GM21528 (cell line): Measurements from ENCODE around the gene AGBL3.
"Not testable (repeated sequence)": the region's sequence is repeated elsewhere in the genome, so short reads cannot be mapped to it uniquely, and the experiment has no call there.

Source experiments
- ATAC-seq: cut with Tn5 transposase; IDR thresholded peaks from one replicate; pipeline ENCODE4 v1.9.1; 2021; ENCODE audit warnings: mild to moderate bottlenecking, moderate library complexity; ENCODE audit not compliant: unreplicated experiment, low FRiP score

Gene AGBL3

GRCh38 chr7:135164357-135165061, 178.2 kb downstream of the AGBL3 start:
- ATAC-seq = no peak

DNA sequence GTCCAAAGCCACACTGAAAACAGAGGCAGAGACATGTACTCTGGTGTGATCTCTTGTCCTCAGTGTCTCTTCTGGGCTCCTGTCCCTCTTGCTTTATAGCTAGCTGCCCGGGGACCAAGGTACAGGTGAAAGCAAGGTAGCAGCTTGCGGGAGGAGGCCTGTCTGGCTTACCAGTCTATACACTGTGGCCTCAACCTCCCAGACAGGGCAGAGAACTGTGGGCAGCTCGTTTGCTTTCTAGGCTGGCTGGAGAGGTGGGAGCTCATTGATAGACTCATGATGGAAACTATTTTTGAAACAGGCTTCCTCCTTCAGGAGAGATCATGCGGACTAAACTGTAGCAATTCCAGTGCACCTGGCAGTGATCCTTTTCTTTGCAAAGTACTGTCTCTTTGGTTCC, 179.6 kb downstream of the AGBL3 start:
- no peak for ATAC-seq

DNA sequence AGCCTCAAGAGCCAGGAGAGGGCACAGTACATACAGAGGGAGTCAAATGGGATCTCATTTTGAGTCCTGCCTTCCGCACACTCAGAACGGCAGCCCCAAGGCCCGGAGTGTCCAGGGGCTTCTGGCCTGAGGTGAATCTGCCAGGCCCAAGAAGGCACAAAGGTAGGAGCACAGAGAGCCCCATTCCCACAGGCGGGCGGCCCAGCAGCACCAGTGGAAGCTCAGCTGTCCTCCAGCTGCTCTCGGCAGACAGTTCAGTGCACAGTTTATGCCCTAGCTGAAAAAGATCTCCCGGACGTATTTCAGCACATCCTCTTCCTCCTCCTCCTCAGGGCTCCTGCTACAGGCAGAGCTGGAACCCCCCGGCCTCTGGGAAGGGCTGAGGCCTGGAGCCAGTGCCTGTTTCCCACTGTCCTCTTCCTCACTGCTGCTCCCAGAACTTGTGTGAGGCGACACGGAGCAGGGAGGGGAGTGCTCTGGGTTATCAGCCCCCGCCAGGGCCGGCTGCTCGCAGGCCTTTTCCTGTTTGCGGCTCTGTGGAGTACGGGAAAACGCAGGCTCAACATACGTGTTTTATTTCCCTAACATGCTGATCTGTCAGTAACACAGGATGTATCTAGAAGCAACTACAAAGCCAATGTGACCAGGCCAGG, 180.2 kb downstream of the AGBL3 start:
- no peak for ATAC-seq

GRCh38 chr7:135167365-135167917, 181.1 kb downstream of the AGBL3 start:
- no peak for ATAC-seq

GRCh38 chr7:135168001-135168400, 181.7 kb downstream of the AGBL3 start:
- ATAC-seq = no peak

DNA sequence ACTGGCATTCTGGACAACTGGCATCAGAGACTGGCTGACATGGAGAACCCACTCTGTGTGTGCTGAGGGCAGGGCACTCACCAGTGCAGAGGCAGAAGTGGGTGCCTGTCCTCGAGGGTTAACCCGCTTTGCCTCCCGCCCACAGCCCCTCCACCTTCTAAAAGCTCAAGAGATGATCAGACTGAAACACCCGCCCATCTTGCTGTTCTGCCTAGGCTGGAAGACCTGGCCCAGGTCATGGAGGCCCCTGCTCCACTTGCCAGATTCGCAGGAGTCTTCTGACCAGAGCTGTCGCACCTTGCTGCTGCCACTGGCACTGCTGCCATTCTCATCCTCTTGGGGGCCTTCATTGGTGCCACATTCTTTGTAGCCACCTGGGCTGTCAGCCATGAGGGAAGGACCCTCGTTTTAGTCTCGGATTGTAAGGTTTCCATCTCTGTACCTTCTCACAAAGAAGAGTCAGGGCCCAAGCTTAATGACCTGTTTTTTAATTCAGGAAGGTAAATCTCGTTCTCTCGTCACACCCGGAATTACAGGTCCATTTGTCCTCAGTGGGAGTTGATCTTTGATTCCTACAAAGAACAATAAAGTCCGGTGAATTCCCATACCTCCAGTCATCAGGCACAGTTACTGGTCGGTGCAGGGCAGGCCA, 182.3 kb downstream of the AGBL3 start:
- no peak for ATAC-seq

- peak; percentile 36 for ATAC-seq
Observed at GRCh38 chr7:135169141-135169963, 183.0 kb downstream of the AGBL3 start.

DNA sequence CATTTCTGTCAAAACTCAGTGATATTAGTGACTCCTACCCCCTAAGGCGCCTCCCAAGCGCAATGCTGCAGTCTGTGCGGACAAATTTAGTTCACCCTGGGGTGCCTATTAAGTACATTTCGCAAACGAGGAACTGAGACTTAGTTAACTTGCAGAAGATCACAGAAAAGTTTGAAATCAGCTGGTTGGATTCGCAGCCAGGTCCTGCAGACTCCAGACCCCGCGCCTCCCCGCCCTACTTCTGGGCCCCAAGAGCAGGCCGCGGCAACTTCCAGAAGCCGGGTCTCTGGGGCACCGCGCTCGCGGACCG, 183.6 kb downstream of the AGBL3 start:
- ATAC-seq = no peak

GRCh38 chr7:135170274-135170997, 184.1 kb downstream of the AGBL3 start, which contains the start of gene CYREN:
Gene CYREN, minus strand, starts transcription at chr7:135170707. Its CDS starts 1,785 bp downstream, at chr7:135168922.
- ATAC-seq = peak; percentile 74

DNA sequence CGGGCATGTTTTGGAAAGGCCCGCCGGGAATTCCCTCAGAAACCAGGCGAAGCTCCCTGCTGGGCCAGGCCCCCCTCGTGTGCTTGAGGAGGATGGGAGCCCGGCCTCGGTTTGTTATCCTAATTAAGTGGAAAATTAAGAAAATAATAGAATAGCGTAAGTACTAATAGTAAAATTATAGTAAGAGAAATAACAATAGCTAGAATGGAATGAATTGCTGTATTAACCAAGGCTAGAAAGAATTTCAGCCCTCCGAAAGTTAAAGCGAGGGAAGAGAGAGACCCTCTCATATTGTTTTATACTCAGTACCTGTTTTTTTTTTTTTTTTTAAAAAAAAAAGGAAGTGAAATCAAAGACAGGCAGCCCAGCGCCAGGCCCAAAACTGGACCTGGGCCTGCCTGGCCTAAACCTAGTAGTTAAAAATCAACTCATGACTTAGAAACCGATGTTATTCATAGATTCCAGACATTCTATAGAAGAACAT, 184.7 kb downstream of the AGBL3 start:
- peak; percentile 47 for ATAC-seq

GRCh38 chr7:135171581-135172291, 185.4 kb downstream of the AGBL3 start:
- not testable (repeated sequence) for ATAC-seq

DNA sequence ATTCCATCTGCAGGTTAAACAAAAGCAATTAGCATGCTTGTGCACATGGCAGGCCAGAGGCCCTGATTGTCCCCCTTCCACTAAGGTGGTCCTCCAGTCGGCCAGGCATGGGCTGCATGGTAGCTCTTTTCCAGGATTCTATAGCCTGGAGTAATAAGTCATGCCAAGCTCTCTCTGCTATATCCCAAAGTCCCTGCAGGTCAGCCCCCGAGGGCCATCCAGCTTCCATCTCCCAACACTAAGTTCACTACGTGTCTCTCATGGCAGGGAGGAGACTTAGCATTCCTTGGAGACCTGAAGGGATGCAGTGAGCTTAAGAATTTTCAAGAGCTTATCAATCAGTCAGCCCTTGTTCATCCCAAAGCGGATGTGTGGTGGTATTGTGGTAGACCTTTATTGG, 187.6 kb downstream of the AGBL3 start:
- ATAC-seq = not testable (repeated sequence)

- no peak for ATAC-seq
Observed at GRCh38 chr7:135174941-135175340, 188.6 kb downstream of the AGBL3 start.

DNA sequence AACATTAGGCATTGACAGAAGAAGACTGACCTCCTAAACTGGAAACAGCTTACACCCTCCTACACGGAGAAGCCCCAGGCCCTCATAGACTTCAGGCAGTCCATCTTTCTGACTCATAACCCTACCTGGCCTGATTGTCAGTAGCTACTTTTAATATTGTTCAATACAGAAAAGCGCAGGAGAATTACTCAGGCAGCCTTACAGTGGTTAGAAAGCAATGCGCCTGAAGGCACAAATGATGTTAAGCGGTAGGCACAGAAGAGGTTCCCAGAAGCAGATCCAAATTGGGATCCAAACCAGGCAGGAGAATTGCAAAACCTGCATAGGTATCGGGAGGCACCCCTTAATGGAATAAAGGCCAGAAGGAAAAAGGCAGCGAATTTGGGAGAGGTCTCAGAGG, 189.6 kb downstream of the AGBL3 start:
- no peak for ATAC-seq

DNA sequence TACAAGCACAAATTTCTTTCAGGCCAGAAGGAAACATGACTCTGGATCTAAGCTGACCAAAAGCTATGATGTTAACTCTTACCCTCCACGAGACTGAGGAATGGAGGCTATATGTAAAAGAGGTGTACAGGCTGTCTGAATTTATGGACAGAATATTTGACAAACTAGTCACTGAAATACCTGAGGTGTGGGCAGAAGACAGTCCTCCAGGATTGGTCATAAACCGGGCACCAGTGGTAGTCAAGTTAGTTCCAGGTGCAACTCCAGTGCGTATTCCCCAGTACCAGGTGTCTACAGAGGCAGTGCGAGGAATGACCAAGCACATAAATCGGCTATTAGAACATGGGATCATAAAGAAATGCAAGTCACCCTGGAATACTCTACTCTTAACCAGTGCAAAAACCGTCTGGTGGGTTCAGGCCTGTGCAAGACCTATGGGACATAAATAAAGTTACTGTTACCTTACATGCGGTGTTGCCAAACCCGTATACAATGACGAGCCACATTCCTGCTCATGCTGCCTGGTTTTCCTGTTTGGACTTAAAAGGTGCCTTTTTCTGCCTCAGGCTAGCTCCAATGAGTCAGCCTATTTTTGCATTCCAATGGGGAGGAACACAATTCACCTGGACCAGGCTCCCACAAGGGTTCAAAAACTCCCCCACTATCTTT, 190.9 kb downstream of the AGBL3 start:
- no peak for ATAC-seq

- no peak for ATAC-seq
Observed at GRCh38 chr7:135178364-135178763, 192.1 kb downstream of the AGBL3 start.

GRCh38 chr7:135179321-135179925, 193.1 kb downstream of the AGBL3 start:
- no peak for ATAC-seq

DNA sequence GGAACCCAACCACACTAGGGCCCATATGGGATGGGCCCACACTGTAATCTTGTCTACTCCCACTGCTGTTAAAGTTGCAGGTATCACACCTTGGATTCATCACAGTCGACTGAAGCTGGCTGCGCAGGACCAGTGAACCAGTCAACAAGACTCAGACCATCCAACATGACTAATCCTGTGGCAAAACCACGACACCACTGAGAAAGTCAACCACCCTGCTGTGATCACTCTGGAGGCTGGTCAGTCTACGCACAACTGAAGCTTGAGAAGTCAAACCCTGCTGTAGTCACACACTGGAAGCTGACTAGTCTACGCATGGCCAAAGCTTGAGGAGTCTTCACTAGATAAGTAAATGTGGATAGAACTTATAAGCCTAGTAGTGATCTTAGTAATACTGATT, 193.8 kb downstream of the AGBL3 start:
- no peak for ATAC-seq
